Activated CD8-positive, alpha-beta T cell treated with anti-CD3 and anti-CD28 coated beads, Interleukin-2, amount 10 ng/mL, durations not matched to agents 7 days and 5 days (primary cell): Measurements from ENCODE around the gene PRELID1. TPM values are rescaled to one million over a fixed set of nuclear protein-coding genes. Genes with fewer than 3 reads are reported as not detected.

ENCODE experiments used
- ATAC-seq: fragments of 150-1000 bp; cut with Tn5 transposase; one replicate; pipeline ENCODE4 v1.10.0; 2021; ENCODE audit warnings: moderate library complexity
- CTCF ChIA-PET: fragments of 350-600 bp; sonication (Branson Sonifier 250); formaldehyde crosslinking; loops from one replicate; lab custom pipeline; 2021; ENCODE audit warnings: antibody characterized with exemption; lab: Charles Lee
- POLR2A ChIA-PET: fragments of 350-600 bp; sonication (Branson Sonifier 250); formaldehyde crosslinking; loops from one replicate; lab custom pipeline; 2021; ENCODE audit warnings: antibody characterized with exemption; lab: Charles Lee
- DNase-seq: peaks from one replicate; pipeline ENCODE4 v3.0.0-alpha.2; 2020
- H3K27ac Mint-ChIP-seq: one replicate; pipeline ENCODE4 v1.8.0; 2021; ENCODE audit warnings: mild to moderate bottlenecking, mixed read lengths
- H3K27me3 Mint-ChIP-seq: one replicate; pipeline ENCODE4 v1.8.0; 2021; ENCODE audit warnings: low read depth, mixed read lengths
- H3K36me3 Mint-ChIP-seq: one replicate; pipeline ENCODE4 v1.8.0; 2021; ENCODE audit warnings: low read depth, mixed read lengths
- H3K4me1 Mint-ChIP-seq: one replicate; pipeline ENCODE4 v1.8.0; 2021; ENCODE audit warnings: low read depth, mixed read lengths
- H3K4me3 Mint-ChIP-seq: one replicate; pipeline ENCODE4 v1.8.0; 2021; ENCODE audit warnings: mild to moderate bottlenecking, mixed read lengths
- H3K9me3 Mint-ChIP-seq: one replicate; pipeline ENCODE4 v1.8.0; 2022; ENCODE audit warnings: mixed read lengths; ENCODE audit not compliant: insufficient read depth
- total RNA-seq, 2 experiments: library from RNA; stranded (reverse); gene quantifications; one replicate each; pipeline ENCODE4 v1.2.3, GENCODE V29; 2021

PRELID1 gene
- total RNA-seq, 2 experiments from 2014 or later, result 152 to 154 TPM

DNA sequence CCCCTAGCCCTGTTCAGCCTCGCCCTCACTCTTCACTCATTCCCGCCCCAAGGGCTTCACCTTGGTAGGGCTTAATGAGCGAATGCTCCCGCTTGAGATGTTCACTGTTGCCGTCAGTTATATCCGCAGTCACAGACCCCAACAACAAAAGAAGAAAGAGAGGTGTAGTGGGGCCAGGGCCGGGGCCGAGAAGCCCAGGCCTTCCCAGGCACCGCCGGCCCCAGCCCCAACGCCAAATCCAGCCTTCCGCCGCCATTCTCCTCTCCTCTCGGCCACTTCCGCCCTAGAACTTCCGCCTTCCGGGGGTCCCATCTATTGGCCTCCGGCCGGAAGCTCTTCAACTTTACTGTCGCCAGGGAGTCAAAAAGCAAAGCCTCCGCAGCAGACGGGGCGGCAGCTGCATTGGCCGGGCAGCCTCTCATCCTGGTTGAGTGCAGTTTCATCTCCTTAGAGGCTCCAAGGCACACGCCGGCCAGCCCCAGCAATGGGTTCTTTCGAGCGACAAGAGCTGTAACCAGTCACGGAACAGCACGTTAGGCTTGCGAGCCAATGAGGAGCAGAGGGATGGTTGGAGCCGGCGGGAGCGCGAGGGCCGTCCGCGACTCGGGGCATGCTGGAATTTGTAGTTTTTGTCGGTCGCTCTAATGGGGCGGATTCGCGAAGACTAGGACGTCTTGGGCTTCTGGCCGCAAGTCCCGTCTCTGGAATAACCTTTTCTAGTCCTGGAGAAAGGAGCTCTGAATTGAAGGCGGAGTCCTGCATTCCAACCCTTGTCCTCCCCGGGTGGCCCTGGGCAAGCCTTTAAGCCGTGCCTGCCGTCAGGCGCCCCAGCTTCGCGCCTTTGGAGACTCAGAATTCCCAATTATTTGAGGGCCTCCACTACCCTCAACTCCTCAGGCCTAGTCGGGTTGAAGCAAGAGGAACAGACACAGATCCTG, 48.1 kb downstream of the PRELID1 start, which contains the start of gene LMAN2:
Gene LMAN2 (minus strand): TSS at position 277 of the 938 bp plus-strand sequence. CDS start 21 bp downstream, at position 256.
- H3K9me3 Mint-ChIP-seq, result peaks cover 4% of the 10 kb centered on the region
- H3K4me1 Mint-ChIP-seq, result peaks cover 66% of the 10 kb centered on the region
- peak; percentile 99 for ATAC-seq
- DNase-seq, result peak; percentile 96
- peak within 1 kb of the TSS; percentile 97 for H3K4me3 Mint-ChIP-seq
- no peaks in the 10 kb centered on the region for H3K27me3 Mint-ChIP-seq
- H3K36me3 Mint-ChIP-seq, result peaks cover 37% of the 10 kb centered on the region
- ChIA-PET CTCF (interaction anchor here (0.9 to 5.6 kb wide), 15 partner anchors 10 to 149 kb away, joined by 3 to 31 read pairs (median 7); partner anchors contain the start of gene SLC34A1), POLR2A (interaction anchor here (0.5 to 2.7 kb wide), 19 partner anchors 9 to 248 kb away, joined by 3 to 22 read pairs (median 4); partner anchors contain the start of genes B4GALT7, MXD3, PRELID1 and RAB24)
- H3K27ac Mint-ChIP-seq, result peak within 1 kb of the TSS; percentile 100

DNA sequence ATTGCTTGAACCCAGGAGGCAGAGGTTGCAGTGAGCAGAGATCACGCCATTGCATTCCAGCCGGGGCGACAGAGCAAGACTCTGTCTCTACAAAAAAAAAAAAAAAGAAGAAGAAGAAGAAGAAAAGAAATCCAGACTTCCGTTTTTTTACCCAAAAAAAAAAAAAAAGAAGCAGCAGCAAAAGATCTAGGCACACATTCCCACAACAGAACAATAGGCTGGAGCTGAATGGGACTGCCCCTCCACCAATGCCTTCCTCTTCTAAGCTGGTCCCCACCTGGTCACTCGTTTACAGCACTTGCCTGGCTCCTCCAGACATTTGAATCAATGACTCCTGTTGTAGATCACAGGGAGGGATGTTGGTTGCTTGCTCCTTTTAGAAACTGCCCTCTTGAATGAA, 49.5 kb downstream of the PRELID1 start:
- Mint-ChIP-seq H3K27me3 (no peaks in the 10 kb centered on the region), H3K4me3 (no peak overlapping the region), H3K36me3 (peaks cover 28% of the 10 kb centered on the region), H3K27ac (no peak overlapping the region), H3K9me3 (peaks cover 4% of the 10 kb centered on the region), H3K4me1 (peaks cover 66% of the 10 kb centered on the region)
- POLR2A ChIA-PET, result interaction anchor here (0.6 to 1.3 kb wide), 2 partner anchors 11 to 40 kb away, joined by 3 read pairs; no protein-coding TSS in a partner anchor
- ATAC-seq (no peak), DNase-seq (no peak)
- CTCF ChIA-PET, result interaction anchor here (2.0 to 5.6 kb wide), 4 partner anchors 17 to 103 kb away, joined by 5 to 31 read pairs (median 20); no protein-coding TSS in a partner anchor

DNA sequence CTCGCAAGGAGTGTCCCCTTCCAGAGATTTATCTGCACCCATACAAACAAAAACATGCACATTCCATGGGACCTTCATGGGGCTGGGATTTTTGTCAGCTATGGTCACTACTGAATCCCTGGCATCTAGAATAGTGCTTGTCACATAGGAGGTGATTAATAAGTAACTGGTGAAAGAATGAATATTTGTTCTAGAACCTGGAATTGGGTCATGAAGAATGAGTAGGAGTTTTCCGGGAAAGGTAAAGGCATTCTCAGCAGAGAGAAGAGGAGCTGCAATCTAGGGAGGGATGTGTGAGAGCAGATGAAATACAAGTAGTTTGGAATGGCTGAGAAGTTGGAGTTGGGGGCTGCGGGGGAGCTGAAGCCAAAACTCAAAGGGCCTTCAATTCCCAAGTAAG, 50.7 kb downstream of the PRELID1 start:
- CTCF ChIA-PET, result interaction anchor here (0.9 to 5.6 kb wide), 6 partner anchors 14 to 50 kb away, joined by 3 to 31 read pairs (median 4); no protein-coding TSS in a partner anchor
- no peak overlapping the region for H3K4me3 Mint-ChIP-seq
- H3K36me3 Mint-ChIP-seq, result peaks cover 31% of the 10 kb centered on the region

DNA sequence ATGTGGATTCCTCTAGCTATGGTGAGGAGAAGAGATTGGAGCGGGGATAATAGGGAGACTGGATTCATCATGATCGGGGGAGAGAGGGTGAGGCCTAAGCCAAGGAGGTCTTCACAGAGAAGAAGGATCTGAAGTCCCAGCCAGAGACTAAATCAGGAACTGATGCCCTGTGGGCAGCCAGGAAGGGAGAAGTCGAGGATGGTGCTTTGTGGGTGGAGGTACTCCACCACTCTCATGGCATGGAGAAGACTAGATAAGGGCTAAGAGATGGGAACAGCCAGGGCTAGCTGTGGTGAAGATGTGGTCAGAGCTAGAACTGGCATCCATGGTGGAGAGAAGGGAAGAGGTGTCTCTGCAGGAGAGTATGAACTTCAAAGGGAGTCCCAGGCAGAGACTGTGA, 51.1 kb downstream of the PRELID1 start:
- ChIA-PET POLR2A (no interaction called here), CTCF (interaction anchor here (0.9 to 5.6 kb wide), 6 partner anchors 14 to 50 kb away, joined by 3 to 31 read pairs (median 4); no protein-coding TSS in a partner anchor)
- ATAC-seq (no peak), DNase-seq (no peak)
- no peaks in the 10 kb centered on the region for H3K27me3 Mint-ChIP-seq
- peaks cover 31% of the 10 kb centered on the region for H3K36me3 Mint-ChIP-seq
- peaks cover 4% of the 10 kb centered on the region for H3K9me3 Mint-ChIP-seq
- no peak overlapping the region for H3K27ac Mint-ChIP-seq
- peaks cover 69% of the 10 kb centered on the region for H3K4me1 Mint-ChIP-seq
- H3K4me3 Mint-ChIP-seq, result no peak overlapping the region

More for the DNA sequence above, 50.7 kb downstream of the PRELID1 start:
- Mint-ChIP-seq H3K4me1 (peaks cover 69% of the 10 kb centered on the region), H3K9me3 (peaks cover 4% of the 10 kb centered on the region), H3K27ac (no peak overlapping the region), H3K27me3 (no peaks in the 10 kb centered on the region)
- POLR2A ChIA-PET, result no interaction called here
- ATAC-seq (no peak), DNase-seq (no peak)

DNA sequence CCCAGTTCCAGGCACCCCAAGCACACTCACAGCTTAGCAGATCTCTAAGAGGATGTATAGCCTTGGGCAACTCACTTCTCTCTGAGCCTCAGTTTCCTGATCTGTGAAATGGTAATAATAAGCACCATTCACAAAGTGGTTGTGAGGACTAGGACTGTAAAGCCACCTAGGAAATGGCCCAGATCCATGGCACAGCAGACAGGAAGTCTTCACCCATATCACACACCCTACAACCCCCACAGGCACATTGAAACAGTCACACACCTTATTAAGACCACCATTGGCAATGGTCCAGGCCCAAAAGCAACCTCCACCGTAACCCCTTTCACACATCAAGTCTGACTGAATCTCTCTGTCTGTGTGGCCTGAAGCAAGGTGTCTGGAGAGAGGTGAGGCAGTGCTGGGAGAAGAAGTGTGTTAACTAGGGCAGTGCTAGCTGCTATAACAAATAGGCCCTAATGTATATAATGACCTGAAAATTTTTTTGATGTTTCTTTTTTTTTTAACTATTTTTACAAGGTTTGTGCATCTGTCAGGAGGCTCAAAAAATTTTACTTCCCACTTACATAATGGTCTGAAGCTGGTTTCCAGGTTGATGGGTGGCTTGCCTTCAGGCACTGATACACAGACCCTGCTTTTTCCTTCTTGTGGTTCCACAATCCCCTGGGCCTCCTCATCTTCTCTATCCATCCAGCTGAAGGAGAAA, 51.7 kb downstream of the PRELID1 start:
- ATAC-seq (no peak), DNase-seq (no peak)
- H3K9me3 Mint-ChIP-seq, result peaks cover 4% of the 10 kb centered on the region
- no peaks in the 10 kb centered on the region for H3K27me3 Mint-ChIP-seq
- H3K36me3 Mint-ChIP-seq, result peaks cover 31% of the 10 kb centered on the region
- H3K4me3 Mint-ChIP-seq, result no peak overlapping the region
- H3K4me1 Mint-ChIP-seq, result peaks cover 69% of the 10 kb centered on the region
- ChIA-PET CTCF (interaction anchor here (1.4 to 7.0 kb wide), 6 partner anchors 13 to 49 kb away, joined by 3 to 70 read pairs (median 16); no protein-coding TSS in a partner anchor), POLR2A (no interaction called here)
- H3K27ac Mint-ChIP-seq, result peak overlapping the region; percentile 18

DNA sequence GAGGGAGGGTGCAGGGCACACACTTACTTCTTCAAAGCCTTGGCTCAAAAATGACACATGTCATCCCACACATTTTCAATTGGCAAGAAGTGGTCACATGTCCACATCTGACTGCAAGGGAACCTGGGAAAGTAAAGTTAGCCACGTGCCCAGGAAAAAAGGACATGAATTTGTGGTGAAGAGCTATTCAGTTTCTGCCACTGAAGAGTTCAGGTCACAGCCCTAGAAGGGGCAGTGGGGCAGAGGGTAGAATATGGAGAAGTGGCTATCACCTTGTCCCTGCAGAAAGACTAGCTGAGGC, 52.2 kb downstream of the PRELID1 start:
- no peak for DNase-seq
- H3K27ac Mint-ChIP-seq, result peak overlapping the region; percentile 18
- CTCF ChIA-PET, result interaction anchor here (0.7 to 7.0 kb wide), 5 partner anchors 16 to 99 kb away, joined by 3 to 70 read pairs (median 10); partner anchors contain the start of gene GRK6
- no peak overlapping the region for H3K4me3 Mint-ChIP-seq
- H3K4me1 Mint-ChIP-seq, result peaks cover 68% of the 10 kb centered on the region
- H3K27me3 Mint-ChIP-seq, result no peaks in the 10 kb centered on the region
- POLR2A ChIA-PET, result no interaction called here
- peaks cover 4% of the 10 kb centered on the region for H3K9me3 Mint-ChIP-seq
- H3K36me3 Mint-ChIP-seq, result peaks cover 27% of the 10 kb centered on the region
- ATAC-seq, result no peak

Other genes with a start within 250 kb of the PRELID1 start
- gene FGFR4, start 216.9 kb upstream of the PRELID1 start, total RNA-seq, result 1 to 10 TPM in 1 of 2 experiments, under 1 TPM in 1; 0.53 to 1.9 TPM
- gene NSD1, start 170.0 kb upstream of the PRELID1 start, total RNA-seq, result 10 to 100 TPM; 91.8 to 98.4 TPM
- 10 to 100 TPM; 44.1 to 48.8 TPM for gene RAB24, start 80 bp upstream of the PRELID1 start, total RNA-seq
- gene MXD3, start 8.1 kb downstream of the PRELID1 start, total RNA-seq, result 10 to 100 TPM; 93.2 to 96.9 TPM
- 100 to 1,000 TPM; 119 to 127 TPM for gene LMAN2, start 47.9 kb downstream of the PRELID1 start, total RNA-seq
- gene RGS14, start 54.1 kb downstream of the PRELID1 start, total RNA-seq, result 100 to 1,000 TPM; 112 to 117 TPM
- gene SLC34A1, start 80.6 kb downstream of the PRELID1 start, total RNA-seq, result 1 to 10 TPM; 2.0 to 2.1 TPM
- gene PFN3, start 96.9 kb downstream of the PRELID1 start, total RNA-seq, result not detected
- gene F12, start 105.8 kb downstream of the PRELID1 start, total RNA-seq, result 1 to 10 TPM; 3.2 to 3.5 TPM
- 100 to 1,000 TPM; 206 to 213 TPM for gene GRK6, start 122.9 kb downstream of the PRELID1 start, total RNA-seq
- 10 to 100 TPM in 1 of 2 experiments, 1 to 10 TPM in 1; 9.8 to 11.6 TPM for gene PRR7, start 143.0 kb downstream of the PRELID1 start, total RNA-seq
- 100 to 1,000 TPM in 1 of 2 experiments, 10 to 100 TPM in 1; 92.9 to 104 TPM for gene DBN1, start 169.8 kb downstream of the PRELID1 start, total RNA-seq
- gene PDLIM7, start 193.8 kb downstream of the PRELID1 start, total RNA-seq, result 10 to 100 TPM; 62.5 to 67.3 TPM
- 1 to 10 TPM; 7.3 to 7.8 TPM for gene DOK3, start 206.0 kb downstream of the PRELID1 start, total RNA-seq
- gene DDX41, start 213.2 kb downstream of the PRELID1 start, total RNA-seq, result 100 to 1,000 TPM; 135 to 149 TPM